GM10266 (cell line): Measurements from ENCODE around the gene ALDH1A1.

ENCODE experiments used
- DNase-seq: peaks from one replicate; pipeline ENCODE4 v3.0.0; 2012; ENCODE audit errors: extremely low spot score
- CTCF ChIP-seq: IDR thresholded peaks from 2 replicates; pipeline ENCODE4 v1.5.1; 2012; ENCODE audit warnings: mild to moderate bottlenecking, low read depth; ENCODE audit not compliant: control insufficient read depth, insufficient read depth; ENCODE audit errors: missing control alignments

ALDH1A1 gene

DNA sequence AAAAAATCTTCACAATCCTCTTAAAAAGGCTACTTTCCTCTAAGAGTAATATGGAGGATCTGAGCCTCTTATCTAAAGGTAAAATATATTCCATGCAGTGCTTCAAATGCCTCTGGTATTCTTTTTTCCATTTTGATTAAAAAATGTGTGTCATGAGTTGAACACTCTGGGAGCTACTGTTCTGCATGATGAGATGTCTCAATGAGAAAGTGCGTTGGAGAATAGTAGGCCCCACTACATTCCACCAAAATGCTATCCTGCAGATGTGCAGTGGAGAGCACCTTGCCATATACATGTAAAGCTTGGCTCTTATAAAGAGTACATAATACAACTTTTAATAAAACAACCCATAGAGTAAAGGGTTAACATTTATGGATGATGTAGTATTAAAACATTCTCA, 26.3 kb downstream of the ALDH1A1 start:
- no peak for DNase-seq
- TF ChIP-seq CTCF = no peak

DNA sequence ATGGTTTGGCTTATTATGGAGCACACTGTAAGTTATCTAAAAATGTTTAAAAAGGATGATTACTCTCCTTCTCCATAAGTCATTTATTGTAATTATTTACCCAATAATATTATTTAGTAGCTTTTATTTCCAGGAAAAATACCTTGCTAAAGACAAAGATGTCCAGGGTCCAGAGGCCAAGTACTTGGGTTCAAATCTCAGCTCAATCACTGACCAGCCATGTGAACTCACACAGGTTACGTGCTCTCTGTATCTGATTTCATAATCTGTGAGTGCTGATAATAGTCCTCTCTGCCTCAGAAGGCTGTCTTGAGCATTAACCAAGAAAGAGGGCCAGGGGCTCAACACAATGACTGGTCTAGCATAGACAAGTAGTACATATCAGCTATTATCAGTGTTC, 27.0 kb downstream of the ALDH1A1 start:
- TF ChIP-seq CTCF = no peak
- DNase-seq = no peak

DNA sequence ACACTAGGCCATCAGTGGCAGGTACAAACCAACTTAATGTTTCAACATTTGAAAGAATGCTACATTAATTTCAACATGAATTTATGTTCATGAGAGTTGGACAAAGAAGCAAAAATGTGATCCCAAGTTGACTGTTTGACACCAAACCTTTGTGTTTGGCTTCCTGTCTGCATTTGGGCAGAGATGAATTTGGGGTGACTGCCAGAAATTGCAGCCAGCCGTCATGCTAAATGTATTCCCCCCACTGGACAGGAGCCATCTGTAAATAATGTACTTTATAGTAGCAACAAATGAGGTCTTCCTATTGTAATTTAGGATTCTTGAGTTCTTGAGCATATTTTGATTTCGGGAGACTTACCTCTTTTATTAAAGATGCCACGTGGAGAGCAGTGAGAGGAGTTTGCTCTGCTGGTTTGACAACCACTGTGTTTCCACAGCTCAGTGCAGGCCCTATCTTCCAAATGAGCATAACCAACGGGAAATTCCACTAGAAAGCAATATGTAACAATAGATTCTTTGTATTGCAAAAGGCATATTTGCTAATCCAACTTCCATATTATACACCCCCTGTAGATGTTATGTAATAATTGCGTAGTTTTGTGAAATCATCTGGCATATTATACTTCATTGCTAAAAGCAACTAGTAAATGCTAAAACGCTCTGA, 27.6 kb downstream of the ALDH1A1 start:
- DNase-seq = no peak
- no peak for TF ChIP-seq CTCF

- no peak for DNase-seq
- no peak for TF ChIP-seq CTCF
Measured at GRCh38 chr9:72924154-72924790, 28.6 kb downstream of the ALDH1A1 start.

DNA sequence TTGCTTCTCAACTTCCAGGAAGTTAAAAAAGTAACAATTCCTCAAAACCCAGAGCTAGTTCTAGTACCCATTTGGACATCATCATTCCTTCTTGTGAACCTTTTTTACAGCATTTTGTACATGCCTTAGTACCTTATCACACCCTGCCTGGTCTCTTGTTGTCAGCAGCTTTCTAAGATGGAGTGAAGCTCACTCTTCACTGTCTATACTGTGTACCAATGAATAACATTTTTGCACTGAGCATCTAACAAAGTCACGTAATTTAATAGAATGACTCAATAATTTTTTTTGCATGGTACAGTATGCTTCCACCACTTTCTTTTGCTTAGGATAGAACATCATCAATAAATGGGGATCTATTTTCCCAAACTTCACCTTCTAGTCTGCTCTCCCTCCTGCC, 29.8 kb downstream of the ALDH1A1 start:
- no peak for TF ChIP-seq CTCF
- no peak for DNase-seq

GRCh38 chr9:72921888-72922654, 30.8 kb downstream of the ALDH1A1 start:
- no peak for TF ChIP-seq CTCF

More at GRCh38 chr9:72921888-72922654, 30.8 kb downstream of the ALDH1A1 start:
- no peak for DNase-seq
